A549 (cell line): ENCODE data around the gene STARD9. TPM values are rescaled to one million over a fixed set of nuclear protein-coding genes. Genes with fewer than 3 reads are reported as not detected.

ENCODE experiments used
- ATAC-seq, 2 experiments: fragments of 200-7000 bp in 1 of 2; fragments of >200 bp in 1 of 2; cut with Nextera tagmentation in 1 of 2; cut with Tn5 transposase in 1 of 2; 3 replicates each; pipeline versions ENCODE4 v1.8.0 to v1.9.1; 2018 to 2020; ENCODE audit warnings: mild to moderate bottlenecking in 1 of 2, moderate library complexity in 1 of 2
- CTCF ChIA-PET: fragments of 300-600 bp; sonication (Branson Sonifier 250); formaldehyde crosslinking; extraction: SDS; loops from one replicate; lab custom pipeline; 2021; ENCODE audit warnings: antibody characterized with exemption, inconsistent platforms; lab: Yijun Ruan, JAX
- POLR2A ChIA-PET: fragments of 350-600 bp; formaldehyde crosslinking; extraction: SDS; loops from one replicate; lab custom pipeline; 2021; ENCODE audit warnings: antibody characterized with exemption, inconsistent platforms; lab: Yijun Ruan, JAX
- DNase-seq, 2 experiments: peaks; one replicate each; pipeline versions ENCODE4 v3.0.0 to v3.0.0-alpha.2; 2011 to 2016; ENCODE audit warnings: low read depth in 1 of 2, low spot score in 1 of 2
- FAIRE-seq: peaks from 2 replicates; lab custom pipeline; 2011; peaks lifted over from hg19 to GRCh38; lab: Jason Lieb, UNC
- H3K27ac ChIP-seq, 2 experiments: fragments of >200 bp; sonication (Bioruptor Twin); formaldehyde crosslinking; 3 replicates each; pipeline ENCODE4 v1.5.1; 2016 to 2017
- H3K4me1 ChIP-seq: fragments of >200 bp; sonication (Bioruptor Twin); formaldehyde crosslinking; 3 replicates; pipeline ENCODE4 v1.6.1; 2016
- H3K4me2 ChIP-seq: fragments of >200 bp; sonication (Bioruptor Twin); formaldehyde crosslinking; 3 replicates; pipeline ENCODE4 v1.6.1; 2016
- H3K4me3 ChIP-seq: fragments of >200 bp; sonication (Bioruptor Twin); formaldehyde crosslinking; 3 replicates; pipeline ENCODE4 v1.5.1; 2016
- H3K9me3 ChIP-seq: fragments of >200 bp; sonication (Bioruptor Twin); formaldehyde crosslinking; 3 replicates; pipeline ENCODE4 v1.6.1; 2016
- BCL3 ChIP-seq: fragments of >200 bp; sonication (Bioruptor Twin); formaldehyde crosslinking; IDR thresholded peaks from 3 replicates; pipeline ENCODE4 v1.6.1; 2016
- CBX2 ChIP-seq: fragments of 200-600 bp; sonication (generic); IDR thresholded peaks from 2 replicates; pipeline ENCODE4 v1.6.1; 2016; ENCODE audit warnings: low read depth, mild to moderate bottlenecking, borderline replicate concordance
- CEBPB ChIP-seq, 2 experiments: fragments of >200 bp in 1 of 2; sonication (Bioruptor Twin) in 1 of 2; formaldehyde crosslinking in 1 of 2; IDR thresholded peaks; 2 replicates each; pipeline ENCODE4 v1.6.1; 2012 to 2016
- CHD4 ChIP-seq: fragments of 200-600 bp; sonication (generic); IDR thresholded peaks from 2 replicates; pipeline ENCODE4 v1.6.1; 2016; ENCODE audit warnings: antibody characterized with exemption, mild to moderate bottlenecking, borderline replicate concordance
- CTCF ChIP-seq: fragments of >200 bp; sonication (Bioruptor Twin); formaldehyde crosslinking; IDR thresholded peaks from 3 replicates; pipeline ENCODE4 v1.5.1; 2016
- E2F6 ChIP-seq: IDR thresholded peaks from 2 replicates; pipeline ENCODE4 v1.6.1; 2012; ENCODE audit warnings: low read depth, borderline replicate concordance
- EHMT2 ChIP-seq: fragments of 200-600 bp; sonication (generic); IDR thresholded peaks from 2 replicates; pipeline ENCODE4 v1.6.1; 2016; ENCODE audit warnings: antibody characterized with exemption, low read depth, mild to moderate bottlenecking, moderate library complexity
- EP300 ChIP-seq, 2 experiments: fragments of >200 bp; sonication (Bioruptor Twin); formaldehyde crosslinking; IDR thresholded peaks; 2 replicates in 1 of 2; 3 replicates in 1 of 2; pipeline ENCODE4 v1.6.1; 2016 to 2017
- FOXS1 ChIP-seq: fragments of 250-450 bp; sonication (Bioruptor Pico); IDR thresholded peaks from 2 replicates; pipeline ENCODE4 v1.5.0; 2020; ENCODE audit warnings: mild to moderate bottlenecking, moderate library complexity
- GATA3 ChIP-seq: IDR thresholded peaks from 2 replicates; pipeline ENCODE4 v1.6.1; 2012; ENCODE audit warnings: borderline replicate concordance
- HOXB5 ChIP-seq: fragments of 250-450 bp; sonication (Bioruptor Pico); IDR thresholded peaks from 2 replicates; pipeline ENCODE4 v1.5.0; 2020; ENCODE audit warnings: mild to moderate bottlenecking, moderate library complexity
- JUN ChIP-seq, 2 experiments: fragments of >200 bp; sonication (Bioruptor Twin); formaldehyde crosslinking; IDR thresholded peaks; 2 replicates in 1 of 2; 3 replicates in 1 of 2; pipeline ENCODE4 v1.6.1; 2016 to 2017
- KDM1A ChIP-seq: fragments of 200-600 bp; sonication (generic); IDR thresholded peaks from 2 replicates; pipeline ENCODE4 v1.6.1; 2016; ENCODE audit warnings: low read depth, mild to moderate bottlenecking
- MAFK ChIP-seq: fragments of 450-650 bp; IDR thresholded peaks from 2 replicates; pipeline ENCODE4 v1.6.1; 2014; ENCODE audit not compliant: partially characterized antibody
- POLR2AphosphoS2 ChIP-seq: conservative IDR thresholded peaks from 2 replicates; pipeline ENCODE4 v1.6.1; 2012; ENCODE audit warnings: low read length, improper control_type of control experiment, inconsistent platforms
- RAD21 ChIP-seq, 2 experiments: fragments of >200 bp in 1 of 2; sonication (Bioruptor Twin) in 1 of 2; formaldehyde crosslinking in 1 of 2; IDR thresholded peaks in 1 of 2; conservative IDR thresholded peaks in 1 of 2; 2 replicates in 1 of 2; 3 replicates in 1 of 2; pipeline ENCODE4 v1.6.1; 2012 to 2018; ENCODE audit warnings: inconsistent platforms in 1 of 2
- RCOR1 ChIP-seq: fragments of 150-350 bp; IDR thresholded peaks from 2 replicates; pipeline ENCODE4 v1.6.1; 2014; ENCODE audit warnings: antibody characterized with exemption, low read length, low read depth
- RFX5 ChIP-seq: fragments of 450-650 bp; IDR thresholded peaks from 2 replicates; pipeline ENCODE4 v1.7.1; 2014; ENCODE audit warnings: antibody characterized with exemption, mild to moderate bottlenecking, moderate library complexity
- ZFP36 ChIP-seq: fragments of 450-650 bp; IDR thresholded peaks from 2 replicates; pipeline ENCODE4 v1.6.1; 2014; ENCODE audit warnings: borderline replicate concordance; ENCODE audit not compliant: partially characterized antibody
- ZNF302 ChIP-seq: fragments of 250-450 bp; sonication (Bioruptor Pico); IDR thresholded peaks from 2 replicates; pipeline ENCODE4 v1.9.0; 2021; ENCODE audit warnings: inconsistent platforms, mild to moderate bottlenecking, moderate library complexity
- ZSCAN20 ChIP-seq: fragments of 250-450 bp; sonication (Bioruptor Pico); IDR thresholded peaks from 2 replicates; pipeline ENCODE4 v1.8.0; 2022; ENCODE audit warnings: mild to moderate bottlenecking, moderate library complexity
- WGBS: methylation state at CpG from one replicate; pipeline ENCODE4 v1.1.6; 2017; ENCODE audit errors: missing lambda C conversion rate; 5-methylcytosine and 5-hydroxymethylcytosine counted together
- polyA plus RNA-seq, 4 experiments: library from polyadenylated mRNA; depleted of rRNA in 3 of 4; stranded (reverse); fragments of >200 nt; fragmentation: RNase III in 1 of 4; extraction: RNeasy Plus Mini Kit Qiagen cat#74134 plus additional on column Dnase treatment in 1 of 4; gene quantifications; 2 replicates in 3 of 4; 3 replicates in 1 of 4; pipeline ENCODE4 v1.2.3, GENCODE V29; 2011 to 2017

The STARD9 gene
- polyA plus RNA-seq, 2 of the 4 experiments (the other 2 are of a cell fraction) = 1.2 TPM

GRCh38 chr15:42665827-42666226, 90.4 kb downstream of the STARD9 start:
- CTCF ChIA-PET = no interaction called here
- FAIRE-seq = no peak
- DNase-seq = no peak
- Histone ChIP-seq H3K9me3 (no peaks in the 10 kb centered on the region), H3K4me3 (no peak overlapping the region), H3K27ac (no peak overlapping the region), H3K4me2 (no peak overlapping the region), H3K4me1 (no peaks in the 10 kb centered on the region)
- ATAC-seq = no peak
- POLR2A ChIA-PET = no interaction called here
- WGBS = 88% methylated on average over 3 of the region's 3 CpGs
- TF ChIP-seq KDM1A = no peak
- no peak for TF ChIP-seq RFX5
- no peak for TF ChIP-seq ZFP36
- TF ChIP-seq POLR2AphosphoS2 = no peak
- no peak for TF ChIP-seq EP300 (IDR thresholded peaks at IDR 0.05)
- no peak for TF ChIP-seq EHMT2
- TF ChIP-seq CTCF = no peak
- TF ChIP-seq E2F6 = no peak
- no peak for TF ChIP-seq RAD21 (conservative IDR thresholded peaks at IDR 0.05 in 1 of 2, IDR thresholded peaks at IDR 0.05 in 1 of 2)
- TF ChIP-seq CEBPB (IDR thresholded peaks at IDR 0.05) = no peak
- TF ChIP-seq GATA3 = no peak

GRCh38 chr15:42667855-42668254, 92.4 kb downstream of the STARD9 start:
- FAIRE-seq (no peak), DNase-seq (no peak), ATAC-seq (no peak)
- WGBS = 89% methylated on average over 1 of the region's 1 CpG
- Histone ChIP-seq H3K4me3 (no peak overlapping the region), H3K27ac (no peak overlapping the region), H3K4me2 (no peak overlapping the region), H3K4me1 (no peaks in the 10 kb centered on the region), H3K9me3 (no peaks in the 10 kb centered on the region)
- TF ChIP-seq CEBPB (IDR thresholded peaks at IDR 0.05) (no peak), MAFK (no peak), CBX2 (no peak), CHD4 (no peak)
- ChIA-PET POLR2A (no interaction called here), CTCF (interaction anchor here (1.4 kb wide), 1 partner anchor 558 kb away, joined by 3 read pairs; no protein-coding TSS in a partner anchor)

GRCh38 chr15:42670451-42670850, 95.0 kb downstream of the STARD9 start:
- Histone ChIP-seq H3K4me1 (no peaks in the 10 kb centered on the region), H3K4me2 (no peak overlapping the region), H3K4me3 (no peak overlapping the region), H3K9me3 (no peaks in the 10 kb centered on the region)
- no peak for DNase-seq
- CTCF ChIA-PET = interaction anchor here (1.0 kb wide), 1 partner anchor 10 kb away, joined by 4 read pairs; no protein-coding TSS in a partner anchor
- no peak for TF ChIP-seq EP300 (IDR thresholded peaks at IDR 0.05)
- TF ChIP-seq HOXB5 (CRISPR knock-in tag) = no peak
- no peak for TF ChIP-seq ZNF302 (CRISPR knock-in tag)
- no peak for TF ChIP-seq MAFK
- no peak for TF ChIP-seq ZSCAN20 (CRISPR knock-in tag)
- no peak for TF ChIP-seq FOXS1 (CRISPR knock-in tag)
- TF ChIP-seq JUN (IDR thresholded peaks at IDR 0.05) = no peak
- no peak for TF ChIP-seq CHD4
- no peak for TF ChIP-seq BCL3
- no peak for TF ChIP-seq RCOR1
- TF ChIP-seq, all 56 proteins: peak for 0
- no peak overlapping the region for H3K27ac ChIP-seq
- POLR2A ChIA-PET = no interaction called here
- FAIRE-seq (no peak), ATAC-seq (no peak)
- 94% methylated on average over 3 of the region's 3 CpGs for WGBS
